NCI-H1105 (cell line): ENCODE results near the gene FAM20C.
"Not testable (repeated sequence)": the region's sequence is repeated elsewhere in the genome, so short reads cannot be mapped to it uniquely, and the experiment has no call there.

Source experiments
- DNase-seq: peaks from one replicate; lab custom pipeline; 2025; lab: John Stamatoyannopoulos, UW

FAM20C gene

GRCh38 chr7:228610-229009 is 36.2 kb downstream of the FAM20C start:
- DNase-seq = no peak

GRCh38 chr7:229184-229964 is 37.0 kb downstream of the FAM20C start:
- DNase-seq = no peak

GRCh38 chr7:230274-230673 is 37.9 kb downstream of the FAM20C start:
- no peak for DNase-seq

- DNase-seq = no peak
Observed at GRCh38 chr7:231030-231857, 38.9 kb downstream of the FAM20C start.

GRCh38 chr7:231858-232246 is 39.5 kb downstream of the FAM20C start:
- no peak for DNase-seq

GRCh38 chr7:232410-233248 is 40.3 kb downstream of the FAM20C start:
- no peak for DNase-seq

GRCh38 chr7:233249-234035 is 41.1 kb downstream of the FAM20C start:
- DNase-seq = no peak

GRCh38 chr7:234051-234707 is 41.8 kb downstream of the FAM20C start:
- DNase-seq = no peak

- DNase-seq = no peak
Observed at GRCh38 chr7:234708-235553, 42.6 kb downstream of the FAM20C start.

GRCh38 chr7:235576-236395 is 43.4 kb downstream of the FAM20C start:
- DNase-seq = no peak

- no peak for DNase-seq
Observed at GRCh38 chr7:236967-237366, 44.6 kb downstream of the FAM20C start.

GRCh38 chr7:237385-237784 is 45.0 kb downstream of the FAM20C start:
- DNase-seq = no peak

- DNase-seq = no peak
Observed at GRCh38 chr7:240146-240676, 47.8 kb downstream of the FAM20C start.

GRCh38 chr7:240887-241421 is 48.6 kb downstream of the FAM20C start:
- DNase-seq = no peak

GRCh38 chr7:241513-241912 is 49.1 kb downstream of the FAM20C start:
- DNase-seq = no peak

- not testable (repeated sequence) for DNase-seq
Observed at GRCh38 chr7:242826-243579, 50.6 kb downstream of the FAM20C start.

GRCh38 chr7:243580-243978 is 51.2 kb downstream of the FAM20C start:
- not testable (repeated sequence) for DNase-seq

- DNase-seq = no peak
Observed at GRCh38 chr7:244974-245373, 52.6 kb downstream of the FAM20C start.
